Omental fat pad (tissue), 4 donors: ENCODE measurements around the gene DTX3. TPM values are rescaled to one million over a fixed set of nuclear protein-coding genes. Genes with fewer than 3 reads are reported as not detected.

Source experiments
- ATAC-seq: fragments of 150-250 bp; one replicate; pipeline ENCODE4 v1.9.1; 2016; ENCODE audit warnings: mild to moderate bottlenecking, moderate library complexity; ENCODE audit not compliant: low FRiP score
- DNase-seq: peaks from one replicate; pipeline ENCODE4 v3.0.0-alpha.2; 2019; ENCODE audit warnings: low spot score
- total RNA-seq, 4 donors: library from RNA; depleted of rRNA; stranded (reverse); fragments of >200 nt; gene quantifications; one replicate each; pipeline ENCODE4 v1.1.0, GENCODE V29; 2016
- TF ChIP-seq, protein P1 (sequence below), 3 donors: fragments of 450-650 bp; IDR thresholded peaks; one replicate each; pipeline ENCODE4 v1.5.1; 2016 to 2017; ENCODE audit warnings: antibody characterized with exemption in 3 of 3, mild to moderate bottlenecking in 3 of 3, moderate library complexity in 2 of 3

DTX3 gene
- total RNA-seq, 4 donors from 2014 or later: 8.0 to 21.7 (median 13.3) TPM

DNA sequence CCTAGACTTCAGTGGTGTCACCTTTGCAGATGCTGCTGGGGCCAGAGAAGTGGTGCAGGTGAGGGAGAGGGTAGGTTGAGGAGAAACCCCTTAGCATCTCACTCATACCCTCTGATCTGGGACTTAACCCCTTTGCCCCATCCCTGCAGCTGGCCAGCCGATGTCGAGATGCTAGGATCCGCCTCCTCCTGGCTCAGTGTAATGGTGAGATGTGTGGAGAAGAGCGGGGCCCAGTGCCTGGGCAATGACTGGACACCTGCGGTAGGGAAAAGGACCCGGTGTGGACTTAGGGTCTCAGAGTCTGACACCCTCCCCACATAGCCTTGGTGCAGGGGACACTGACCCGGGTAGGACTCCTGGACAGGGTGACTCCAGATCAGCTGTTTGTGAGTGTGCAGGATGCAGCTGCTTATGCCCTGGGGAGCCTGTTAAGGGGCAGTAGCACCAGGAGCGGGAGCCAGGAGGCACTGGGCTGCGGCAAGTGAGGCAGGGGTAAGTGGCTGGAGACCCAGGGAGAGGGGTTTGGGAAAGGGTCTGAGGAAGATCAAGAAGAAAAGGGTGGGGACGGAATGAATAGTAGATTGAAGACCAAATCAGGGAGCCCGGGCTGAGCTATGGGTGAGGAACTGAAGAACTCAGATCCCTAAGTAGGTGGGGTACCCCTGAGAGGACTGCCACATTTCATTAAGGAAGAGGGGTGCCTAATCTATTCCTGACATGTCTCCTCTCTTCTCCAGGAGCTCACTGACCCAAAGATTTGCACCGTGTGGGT is 20.8 kb downstream of the DTX3 start:
- DNase-seq (no peak), ATAC-seq (no peak)
- TF ChIP-seq, protein P1, sequence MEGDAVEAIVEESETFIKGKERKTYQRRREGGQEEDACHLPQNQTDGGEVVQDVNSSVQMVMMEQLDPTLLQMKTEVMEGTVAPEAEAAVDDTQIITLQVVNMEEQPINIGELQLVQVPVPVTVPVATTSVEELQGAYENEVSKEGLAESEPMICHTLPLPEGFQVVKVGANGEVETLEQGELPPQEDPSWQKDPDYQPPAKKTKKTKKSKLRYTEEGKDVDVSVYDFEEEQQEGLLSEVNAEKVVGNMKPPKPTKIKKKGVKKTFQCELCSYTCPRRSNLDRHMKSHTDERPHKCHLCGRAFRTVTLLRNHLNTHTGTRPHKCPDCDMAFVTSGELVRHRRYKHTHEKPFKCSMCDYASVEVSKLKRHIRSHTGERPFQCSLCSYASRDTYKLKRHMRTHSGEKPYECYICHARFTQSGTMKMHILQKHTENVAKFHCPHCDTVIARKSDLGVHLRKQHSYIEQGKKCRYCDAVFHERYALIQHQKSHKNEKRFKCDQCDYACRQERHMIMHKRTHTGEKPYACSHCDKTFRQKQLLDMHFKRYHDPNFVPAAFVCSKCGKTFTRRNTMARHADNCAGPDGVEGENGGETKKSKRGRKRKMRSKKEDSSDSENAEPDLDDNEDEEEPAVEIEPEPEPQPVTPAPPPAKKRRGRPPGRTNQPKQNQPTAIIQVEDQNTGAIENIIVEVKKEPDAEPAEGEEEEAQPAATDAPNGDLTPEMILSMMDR (IDR thresholded peaks at IDR 0.05): no peak

- TF ChIP-seq, protein P1 (IDR thresholded peaks at IDR 0.05): no peak
- no peak for ATAC-seq
- no peak for DNase-seq
These were observed 21.7 kb downstream of the DTX3 start for GRCh38 chr12:57626111-57626920.

GRCh38 chr12:57626921-57627445 is 22.4 kb downstream of the DTX3 start:
- DNase-seq (no peak), ATAC-seq (no peak)

GRCh38 chr12:57627501-57628279 is 23.1 kb downstream of the DTX3 start:
- no peak for ATAC-seq
- TF ChIP-seq, protein P1 (IDR thresholded peaks at IDR 0.05): no peak
- no peak for DNase-seq

More at GRCh38 chr12:57626921-57627445, 22.4 kb downstream of the DTX3 start:
- TF ChIP-seq, protein P1 (IDR thresholded peaks at IDR 0.05): no peak

- TF ChIP-seq, protein P1 (IDR thresholded peaks at IDR 0.05): no peak
- DNase-seq: no peak
- ATAC-seq: no peak
These were observed 23.9 kb downstream of the DTX3 start for GRCh38 chr12:57628280-57629191.
